Middle frontal gyrus (tissue), 1 donor: ENCODE measurements around the gene SH3BP4.

Experiments used
- DNase-seq: peaks from one replicate; pipeline ENCODE4 v3.0.0-alpha.2; 2015; ENCODE audit warnings: low spot score; ENCODE audit errors: extremely low spot score

Gene SH3BP4

DNA sequence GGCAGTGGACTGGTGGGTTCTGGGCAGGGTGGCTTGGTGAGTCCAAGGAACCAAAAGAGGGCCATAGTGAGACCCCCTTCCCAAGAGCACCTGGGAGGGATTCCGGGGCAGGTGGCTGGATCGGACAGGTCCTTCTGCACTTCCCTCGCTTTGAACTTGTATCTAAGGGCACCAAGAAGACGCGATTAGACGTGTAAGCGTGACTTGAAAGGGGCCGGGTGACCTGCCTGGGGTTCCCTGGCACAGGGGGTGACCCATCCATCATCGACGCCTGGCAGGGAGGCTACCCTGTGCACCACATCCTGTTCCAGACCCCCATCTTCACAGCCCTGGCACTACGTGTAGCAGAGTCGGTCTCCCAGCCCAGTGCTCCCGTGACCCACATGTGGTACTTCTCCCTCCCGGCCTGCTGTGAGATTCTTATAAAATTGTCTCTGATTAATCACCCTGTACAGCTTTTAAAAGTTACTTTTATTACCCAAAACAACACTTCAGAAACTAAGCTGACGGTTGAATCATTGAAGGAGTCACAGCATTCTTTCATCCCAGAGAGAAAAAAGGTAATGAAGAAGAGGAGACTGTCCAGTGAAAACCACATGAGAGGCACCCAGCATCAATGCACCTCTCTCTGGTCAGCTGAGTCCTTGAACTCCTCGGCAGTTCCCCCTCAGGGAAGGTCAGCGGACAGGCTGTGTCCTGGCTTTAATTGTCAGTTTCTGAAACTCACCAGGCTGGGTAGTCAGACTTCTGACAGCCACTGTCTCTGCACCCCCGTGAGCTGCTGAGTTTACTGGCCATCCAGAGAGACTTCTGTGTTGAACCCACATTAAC, 13.0 kb downstream of the SH3BP4 start:
- no peak for DNase-seq

GRCh38 chr2:234966340-234966739, 14.5 kb downstream of the SH3BP4 start:
- no peak for DNase-seq

GRCh38 chr2:234967201-234967869, 15.5 kb downstream of the SH3BP4 start:
- no peak for DNase-seq

DNA sequence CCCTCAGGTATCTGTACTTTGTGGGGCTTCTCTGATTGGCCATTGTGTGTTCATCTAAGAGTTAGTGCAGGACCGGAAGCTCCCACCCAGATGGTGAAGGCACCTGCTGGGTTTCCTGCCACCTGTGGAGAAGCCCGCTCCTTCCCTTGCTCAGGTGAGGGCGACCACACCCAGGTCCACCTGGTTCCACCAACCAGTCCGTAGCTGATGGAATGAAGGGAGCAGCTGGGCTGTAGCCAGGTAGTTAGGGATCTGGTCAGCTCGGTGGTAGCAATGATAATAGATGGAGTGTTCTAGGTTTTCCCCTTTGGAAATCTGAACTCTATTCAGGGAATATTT, 16.0 kb downstream of the SH3BP4 start:
- DNase-seq: no peak

GRCh38 chr2:234968631-234969305, 17.0 kb downstream of the SH3BP4 start:
- DNase-seq: no peak

GRCh38 chr2:234969306-234970098, 17.7 kb downstream of the SH3BP4 start:
- no peak for DNase-seq

DNA sequence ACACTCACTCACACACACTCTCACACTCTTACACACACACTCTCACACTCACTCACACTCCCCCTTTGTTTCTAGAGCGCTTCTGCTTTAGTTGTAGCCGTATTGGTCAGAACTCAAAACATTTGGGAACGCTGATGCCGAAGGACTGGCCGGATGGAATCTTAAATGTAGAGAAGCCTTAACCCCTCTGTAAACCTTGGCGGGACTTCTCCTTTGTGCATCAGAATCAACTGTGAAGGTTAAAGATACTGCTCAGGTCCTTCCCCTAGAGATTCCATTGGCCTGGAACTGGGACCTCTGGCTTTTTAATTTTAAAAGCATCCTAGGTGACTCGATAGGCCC, 18.3 kb downstream of the SH3BP4 start:
- DNase-seq: no peak

DNA sequence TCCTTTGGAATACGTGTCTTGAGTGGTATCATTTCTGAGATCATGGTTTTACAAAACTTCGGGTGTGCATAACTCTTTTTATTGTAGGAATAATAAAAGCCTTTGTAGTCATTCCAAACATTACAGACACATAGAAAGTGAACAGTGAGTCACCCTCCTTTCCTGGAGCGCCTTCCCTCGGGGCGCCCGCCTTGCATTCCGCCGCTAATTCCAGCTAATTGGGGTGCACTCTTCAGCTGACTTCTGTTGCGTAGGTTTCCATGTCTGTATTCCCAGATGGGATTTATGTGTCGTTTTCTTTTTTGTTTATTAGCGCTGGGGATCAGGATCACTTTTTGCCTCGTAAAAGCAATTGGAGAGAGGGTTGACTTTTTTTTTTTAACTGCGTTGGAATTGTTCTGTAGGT, 18.7 kb downstream of the SH3BP4 start:
- DNase-seq: no peak

- no peak for DNase-seq
Measured at GRCh38 chr2:234971496-234971895, 19.7 kb downstream of the SH3BP4 start.

DNA sequence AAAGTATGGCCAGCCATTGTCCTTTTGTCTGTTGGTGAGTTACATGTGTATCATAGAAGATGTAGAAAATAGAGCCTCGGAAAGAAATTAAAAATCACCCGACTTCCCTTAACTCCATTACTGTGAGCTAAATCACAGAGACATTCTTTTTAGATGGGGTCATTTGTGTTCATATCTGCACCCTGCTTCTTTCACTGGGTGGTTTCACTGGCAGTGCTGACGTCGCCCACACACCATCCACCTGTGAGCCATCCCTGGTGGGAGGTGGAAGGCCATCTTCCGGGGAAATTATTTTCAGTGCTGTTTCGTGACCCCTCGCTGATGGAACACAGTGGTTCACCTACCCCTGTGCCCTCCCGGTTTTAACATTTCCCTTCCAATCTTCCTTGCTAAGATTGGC, 21.2 kb downstream of the SH3BP4 start:
- no peak for DNase-seq

- DNase-seq: no peak
Measured at GRCh38 chr2:234974501-234975385, 22.9 kb downstream of the SH3BP4 start.

DNA sequence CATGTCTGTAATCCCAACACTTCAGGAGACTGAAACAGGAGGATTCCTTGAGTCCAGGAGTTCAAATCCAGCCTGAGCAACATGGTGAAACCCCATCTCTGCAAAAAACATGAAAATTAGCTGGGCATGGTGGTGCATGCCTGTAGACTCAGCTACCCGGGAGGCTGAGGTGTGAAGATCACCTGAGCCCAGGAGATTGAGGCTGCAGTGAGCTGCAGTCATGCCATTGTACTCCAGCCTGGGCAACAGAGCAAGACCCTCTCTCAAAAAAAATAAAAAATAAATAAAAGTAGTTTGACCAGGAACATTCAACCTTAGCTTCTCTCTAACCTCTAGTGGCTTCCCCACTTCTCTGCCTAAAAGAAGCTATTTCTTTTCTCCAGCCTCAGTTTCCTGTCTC, 23.8 kb downstream of the SH3BP4 start:
- DNase-seq: no peak

DNA sequence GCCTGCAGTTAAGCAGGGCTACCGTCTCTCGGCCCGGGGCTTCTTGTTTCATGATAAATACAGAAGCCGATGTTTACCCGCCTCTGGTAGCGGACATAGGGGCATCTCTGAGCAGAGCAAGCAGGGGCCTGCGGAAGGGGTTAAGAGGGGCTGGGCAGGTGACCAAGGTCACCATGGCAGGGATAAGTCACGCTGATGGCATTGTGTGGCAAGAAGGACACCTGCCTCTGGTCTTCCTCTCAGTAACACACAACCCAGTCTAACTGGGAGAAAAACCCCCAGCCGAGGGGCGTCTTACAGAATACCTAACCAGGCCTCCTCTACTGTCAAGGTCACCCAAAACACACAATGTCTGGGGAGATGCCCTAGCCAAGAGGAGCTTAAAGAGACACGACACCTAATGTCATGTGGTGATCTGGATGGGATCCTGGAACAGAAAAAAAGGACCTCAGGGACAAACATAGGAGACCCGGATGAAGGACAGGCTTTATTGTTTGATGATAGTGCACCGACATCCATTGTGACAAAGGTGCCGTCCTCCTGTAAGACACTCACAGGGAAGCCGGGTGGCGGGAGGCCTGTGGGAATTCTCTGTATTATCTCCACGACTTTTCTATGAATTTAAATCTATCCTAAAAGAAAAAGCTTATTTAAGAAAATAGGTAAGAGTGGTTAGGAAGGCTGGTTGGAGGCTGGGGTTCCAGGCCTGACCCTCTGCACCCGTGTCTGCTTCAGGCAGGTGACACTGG, 24.8 kb downstream of the SH3BP4 start:
- no peak for DNase-seq

DNA sequence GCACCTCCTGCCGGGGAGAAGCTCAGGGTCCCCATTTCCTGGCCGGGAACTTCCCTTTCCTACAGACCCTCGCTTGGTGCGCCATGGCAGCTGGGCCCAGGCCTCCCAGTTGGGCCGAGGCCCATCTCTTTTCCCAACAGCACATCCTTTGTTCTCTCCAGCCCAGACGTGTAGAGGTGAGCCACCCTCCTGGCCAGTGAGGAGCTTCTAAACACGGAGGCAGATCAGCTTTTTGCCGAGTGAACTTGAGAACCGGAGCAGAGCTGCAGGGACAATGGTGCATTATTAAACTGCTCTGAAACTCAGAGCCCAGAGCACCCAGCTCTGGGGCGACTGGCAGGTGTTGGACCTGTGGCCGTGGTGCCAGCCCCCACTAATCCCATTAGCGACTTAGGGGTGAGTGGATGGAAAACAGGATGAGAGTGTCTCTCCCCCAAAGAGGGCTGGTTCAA, 25.4 kb downstream of the SH3BP4 start:
- no peak for DNase-seq

- DNase-seq: no peak
Measured at GRCh38 chr2:234978466-234979203, 26.8 kb downstream of the SH3BP4 start.

DNA sequence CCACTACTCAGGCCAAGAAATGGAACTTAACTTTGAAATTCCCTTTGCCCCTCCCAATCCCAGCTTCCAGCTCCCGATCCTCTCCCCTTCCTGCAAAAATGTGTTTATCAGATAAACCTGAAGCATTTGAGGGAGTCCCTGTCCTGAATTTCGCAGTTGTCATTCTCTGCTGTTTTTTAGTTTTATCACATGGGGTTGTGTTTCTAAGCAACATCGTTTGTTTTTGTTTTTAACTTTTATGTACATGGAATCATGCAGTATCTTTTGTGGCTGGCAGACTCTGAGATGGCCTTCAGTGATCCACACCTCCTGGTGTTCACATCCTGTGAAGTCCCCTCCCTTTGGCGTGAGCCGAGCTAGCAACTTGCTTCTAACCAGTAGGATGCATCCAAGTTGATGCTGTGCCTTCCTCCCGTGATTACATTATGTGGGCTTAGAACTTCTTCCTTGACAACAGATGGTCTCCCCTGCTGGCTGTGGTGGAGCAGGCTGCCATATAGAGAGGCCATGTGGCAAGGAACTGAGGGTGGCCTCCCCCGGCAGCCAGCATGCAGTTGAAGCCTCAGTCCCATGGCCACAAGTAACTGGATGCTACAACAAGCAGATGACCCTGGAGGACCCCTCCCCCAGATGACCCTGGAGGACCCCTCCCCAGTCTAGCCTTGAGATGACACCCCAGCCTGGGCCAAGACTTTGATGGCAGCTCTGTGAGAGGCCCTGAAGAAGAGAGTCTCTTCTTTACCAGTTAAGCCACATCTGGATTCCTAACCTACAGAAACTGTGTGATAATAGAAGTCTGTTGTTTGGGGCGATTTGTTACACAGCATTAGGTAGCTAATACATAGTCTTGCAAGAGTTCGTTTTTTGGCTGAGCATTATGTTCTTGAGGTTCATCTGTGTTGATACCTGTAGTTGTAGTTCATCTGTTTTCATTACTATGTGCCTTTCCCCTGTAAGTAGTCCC, 27.7 kb downstream of the SH3BP4 start:
- no peak for DNase-seq

DNA sequence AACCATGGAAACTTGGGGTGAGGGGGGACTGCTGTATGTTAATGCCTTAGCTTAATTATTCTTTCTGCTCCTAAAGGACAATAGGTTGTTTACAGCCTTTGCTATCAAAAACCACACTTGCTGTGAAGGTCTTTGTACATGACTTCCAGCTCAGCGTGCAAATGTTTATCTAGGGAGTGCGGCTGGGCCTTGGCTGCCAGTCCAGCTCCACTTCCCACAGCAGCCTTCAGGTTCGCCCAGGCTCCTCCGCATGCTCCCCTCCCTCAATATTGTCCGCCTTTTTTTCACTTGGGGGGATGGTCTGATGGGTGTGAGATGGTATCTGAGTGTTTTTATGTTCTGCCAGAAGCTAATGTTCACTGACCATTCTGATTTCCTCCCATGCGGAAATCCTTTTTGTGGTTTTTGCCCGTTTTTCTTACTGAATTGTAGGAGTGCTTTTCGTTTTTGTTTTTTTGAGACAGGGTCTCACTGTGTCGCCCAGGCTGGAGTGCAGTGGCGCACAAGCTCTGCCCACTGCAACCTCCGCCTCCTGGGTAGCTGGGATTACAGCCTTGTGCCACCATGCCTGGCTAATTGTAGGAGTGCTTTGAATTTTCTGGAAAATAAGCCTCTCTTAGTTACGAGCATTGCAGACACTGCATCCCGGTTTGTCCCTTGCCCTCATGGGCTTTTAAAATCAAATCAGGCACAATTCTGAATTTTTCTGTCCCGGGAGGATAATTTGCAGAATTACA, 28.8 kb downstream of the SH3BP4 start:
- no peak for DNase-seq
